ENCODE measurements around the gene TELO2.

TELO2 gene

GRCh38 chr16:1519831-1520230 lies 26.7 kb downstream of the TELO2 start (continued):
- TF ChIP-seq TOX (CRISPR knock-in tag; IDR thresholded peaks at IDR 0.05; ENCODE audit: borderline replicate concordance), result no peak

- no peak for ATAC-seq
- TF ChIP-seq ZC3H10 (CRISPR knock-in tag; IDR thresholded peaks at IDR 0.05) (no peak), CSDC2 (CRISPR knock-in tag; IDR thresholded peaks at IDR 0.05) (no peak), ZFP3 (CRISPR knock-in tag; IDR thresholded peaks at IDR 0.05) (no peak), PATZ1 (CRISPR knock-in tag; IDR thresholded peaks at IDR 0.05; ENCODE audit: borderline replicate concordance) (no peak), TSHZ2 (CRISPR knock-in tag; IDR thresholded peaks at IDR 0.05) (no peak), OSR1 (CRISPR knock-in tag; IDR thresholded peaks at IDR 0.05) (no peak), ESRRG (CRISPR knock-in tag; IDR thresholded peaks at IDR 0.05) (no peak), RARB (CRISPR knock-in tag; IDR thresholded peaks at IDR 0.05) (no peak)
Measured at GRCh38 chr16:1520461-1520860, 27.3 kb downstream of the TELO2 start.

- TF ChIP-seq ZFP3 (CRISPR knock-in tag; IDR thresholded peaks at IDR 0.05) (no peak), ZNF8 (CRISPR knock-in tag; IDR thresholded peaks at IDR 0.05) (no peak), ZFP30 (CRISPR knock-in tag; IDR thresholded peaks at IDR 0.05) (no peak), ESRRG (CRISPR knock-in tag; IDR thresholded peaks at IDR 0.05) (no peak), SNAI2 (CRISPR knock-in tag; IDR thresholded peaks at IDR 0.05) (no peak), CSRNP3 (CRISPR knock-in tag; IDR thresholded peaks at IDR 0.05) (no peak), TSHZ2 (CRISPR knock-in tag; IDR thresholded peaks at IDR 0.05) (no peak), ZNF565 (CRISPR knock-in tag; conservative IDR thresholded peaks at IDR 0.05; ENCODE audit: low read depth) (no peak), CREB5 (CRISPR knock-in tag; IDR thresholded peaks at IDR 0.05; ENCODE audit: low read depth) (no peak), BACH2 (CRISPR knock-in tag; IDR thresholded peaks at IDR 0.05; ENCODE audit: borderline replicate concordance) (no peak), PATZ1 (CRISPR knock-in tag; IDR thresholded peaks at IDR 0.05; ENCODE audit: borderline replicate concordance) (no peak), ZC3H10 (CRISPR knock-in tag; IDR thresholded peaks at IDR 0.05) (no peak), POU6F1 (CRISPR knock-in tag; IDR thresholded peaks at IDR 0.05; ENCODE audit: borderline replicate concordance, low read depth) (no peak)
- no peak for ATAC-seq
Measured at GRCh38 chr16:1523581-1524245, 30.6 kb downstream of the TELO2 start.
